ENCODE results near the gene CCSER2. TPM values are rescaled to one million over a fixed set of nuclear protein-coding genes. Genes with fewer than 3 reads are reported as not detected.
A peak's percentile ranks its signal among the peaks of the same experiment; 100 is the strongest.

Gene CCSER2
- total RNA-seq, 2 experiments from 2014 or later, result 80.2 to 87.9 TPM

DNA sequence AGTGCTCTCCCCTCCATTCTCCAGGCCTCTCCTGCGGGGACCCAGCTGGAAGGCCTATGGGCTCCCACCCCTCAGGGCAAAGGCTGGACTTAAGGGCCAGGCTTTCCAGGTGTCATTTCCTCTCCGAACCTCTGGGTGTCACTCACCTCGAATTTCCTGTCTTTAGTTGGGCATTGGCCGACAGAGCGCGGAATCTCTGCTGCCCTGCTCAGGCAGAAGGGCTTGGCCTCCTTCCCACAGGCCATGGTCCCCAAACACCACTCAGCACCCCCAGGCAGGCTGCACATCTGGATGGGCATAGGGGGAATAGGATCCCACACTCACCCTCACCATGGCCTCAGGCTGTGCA, 212.9 kb downstream of the CCSER2 start:
- peaks cover 10% of the 10 kb centered on the region for H3K4me1 Mint-ChIP-seq
- H3K9me3 Mint-ChIP-seq, result no peaks in the 10 kb centered on the region
- H3K27ac Mint-ChIP-seq, result no peak overlapping the region
- peaks cover 16% of the 10 kb centered on the region for H3K27me3 Mint-ChIP-seq
- peak overlapping the region; percentile 25 for H3K4me3 Mint-ChIP-seq
- DNase-seq, result no peak
- ChIA-PET CTCF (interaction anchor here (1.1 to 10.1 kb wide), 4 partner anchors 56 to 403 kb away, joined by 3 to 239 read pairs (median 6); no protein-coding TSS in a partner anchor), POLR2A (no interaction called here)
- H3K36me3 Mint-ChIP-seq (ENCODE audit: low read depth), result no peaks in the 10 kb centered on the region

DNA sequence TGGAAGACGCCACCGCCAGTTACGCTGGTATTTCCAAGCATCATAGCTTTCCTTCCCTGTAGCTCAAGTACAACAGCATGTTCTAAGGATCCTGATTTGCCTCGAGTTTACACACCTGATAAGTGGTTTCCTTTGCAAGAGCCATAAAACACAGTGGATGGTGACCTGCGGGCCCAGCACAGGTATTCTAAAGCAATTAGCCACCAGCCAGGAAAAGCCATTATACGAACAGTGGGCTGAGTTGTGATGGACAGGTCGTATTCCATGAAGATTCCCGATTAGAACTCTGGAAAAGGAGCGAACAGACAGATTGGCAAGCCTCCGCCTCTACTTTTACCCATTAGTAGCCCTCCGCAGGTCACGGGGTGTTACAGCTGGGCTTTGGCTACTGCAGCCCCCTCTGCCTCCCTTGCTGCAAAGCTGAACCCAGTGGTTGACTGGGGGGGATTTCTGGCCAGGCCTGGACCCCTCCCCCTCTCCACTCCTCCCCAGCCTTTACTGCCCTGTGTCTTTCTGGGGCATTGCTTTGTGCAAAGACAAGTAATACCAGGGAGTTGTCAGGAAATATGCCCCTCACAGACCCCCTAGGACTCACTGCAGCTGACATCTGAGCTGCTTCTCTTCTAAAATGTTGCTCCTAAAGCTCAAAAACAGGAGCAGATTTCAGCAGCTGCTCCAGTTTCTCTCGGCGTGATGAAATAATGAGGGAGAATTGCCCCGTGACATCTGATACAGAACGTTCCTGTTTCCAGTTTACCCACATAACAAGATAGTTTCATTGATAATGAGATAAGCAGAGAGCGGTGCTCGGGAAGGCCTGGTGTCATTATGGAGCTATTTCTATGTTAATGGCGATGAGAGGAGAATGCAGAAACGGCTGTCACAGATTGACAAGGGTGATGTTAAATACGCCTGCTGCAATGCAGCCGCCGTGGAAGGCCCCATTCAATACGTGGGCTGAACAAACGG, 214.4 kb downstream of the CCSER2 start:
- H3K36me3 Mint-ChIP-seq (ENCODE audit: low read depth), result no peaks in the 10 kb centered on the region
- DNase-seq, result no peak
- no peaks in the 10 kb centered on the region for H3K9me3 Mint-ChIP-seq
- H3K4me1 Mint-ChIP-seq, result peaks cover 6% of the 10 kb centered on the region
- H3K27ac Mint-ChIP-seq, result no peak overlapping the region
- ChIA-PET CTCF (interaction anchor here (0.6 to 10.1 kb wide), 4 partner anchors 8 to 277 kb away, joined by 3 to 239 read pairs (median 5); no protein-coding TSS in a partner anchor), POLR2A (no interaction called here)
- H3K4me3 Mint-ChIP-seq, result no peak overlapping the region
- H3K27me3 Mint-ChIP-seq, result peaks cover 18% of the 10 kb centered on the region

DNA sequence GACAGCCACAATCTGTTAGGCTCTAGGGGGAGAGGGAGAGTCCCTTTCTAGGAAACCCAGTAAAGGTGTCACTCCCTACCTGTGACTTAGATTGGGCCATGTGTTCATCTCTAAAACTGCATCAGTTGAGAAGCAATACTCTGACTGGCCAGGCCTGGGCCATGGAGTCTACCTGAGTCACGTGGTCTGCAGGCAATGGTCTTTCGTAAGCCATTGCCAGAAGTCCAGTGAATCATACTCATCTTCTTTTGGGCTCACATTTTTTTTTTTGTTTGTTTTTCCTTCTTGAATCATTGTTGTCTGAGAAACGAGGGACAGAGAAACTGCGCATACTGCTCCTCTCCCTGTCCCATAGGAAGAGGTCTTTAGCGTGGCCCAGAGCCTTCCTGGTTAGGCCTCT, 215.6 kb downstream of the CCSER2 start:
- Mint-ChIP-seq H3K27ac (no peak overlapping the region), H3K27me3 (peaks cover 25% of the 10 kb centered on the region), H3K36me3 (ENCODE audit: low read depth) (no peaks in the 10 kb centered on the region), H3K9me3 (no peaks in the 10 kb centered on the region), H3K4me3 (no peak overlapping the region), H3K4me1 (peaks cover 6% of the 10 kb centered on the region)
- ChIA-PET CTCF (interaction anchor here (10.1 kb wide), 1 partner anchor 278 kb away, joined by 239 read pairs; no protein-coding TSS in a partner anchor), POLR2A (no interaction called here)
- no peak for DNase-seq

DNA sequence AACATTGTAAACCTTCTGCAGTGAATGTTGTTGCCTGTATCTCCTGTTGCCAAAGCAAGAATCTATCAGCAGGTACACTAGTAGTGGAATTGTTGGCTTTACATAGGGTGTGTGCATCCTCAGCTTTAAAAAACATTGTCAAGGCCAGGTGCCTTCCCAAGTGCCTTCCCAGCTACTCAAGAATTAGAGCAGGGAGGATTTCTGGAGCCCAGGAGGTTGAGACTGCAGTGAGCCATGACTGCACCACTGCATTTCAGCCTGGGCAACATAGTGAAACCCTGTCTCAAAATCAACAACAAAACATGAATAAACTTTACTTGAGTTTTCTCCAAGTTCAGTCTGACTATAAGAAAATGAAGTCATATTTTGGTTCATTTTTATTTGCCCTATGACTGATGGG, 217.3 kb downstream of the CCSER2 start:
- DNase-seq, result no peak
- ChIA-PET POLR2A (no interaction called here), CTCF (no interaction called here)
- no peaks in the 10 kb centered on the region for H3K9me3 Mint-ChIP-seq
- H3K27me3 Mint-ChIP-seq, result peaks cover 24% of the 10 kb centered on the region
- H3K4me1 Mint-ChIP-seq, result peaks cover 4% of the 10 kb centered on the region
- H3K27ac Mint-ChIP-seq, result no peak overlapping the region
- H3K36me3 Mint-ChIP-seq (ENCODE audit: low read depth), result no peaks in the 10 kb centered on the region
- H3K4me3 Mint-ChIP-seq, result no peak overlapping the region

DNA sequence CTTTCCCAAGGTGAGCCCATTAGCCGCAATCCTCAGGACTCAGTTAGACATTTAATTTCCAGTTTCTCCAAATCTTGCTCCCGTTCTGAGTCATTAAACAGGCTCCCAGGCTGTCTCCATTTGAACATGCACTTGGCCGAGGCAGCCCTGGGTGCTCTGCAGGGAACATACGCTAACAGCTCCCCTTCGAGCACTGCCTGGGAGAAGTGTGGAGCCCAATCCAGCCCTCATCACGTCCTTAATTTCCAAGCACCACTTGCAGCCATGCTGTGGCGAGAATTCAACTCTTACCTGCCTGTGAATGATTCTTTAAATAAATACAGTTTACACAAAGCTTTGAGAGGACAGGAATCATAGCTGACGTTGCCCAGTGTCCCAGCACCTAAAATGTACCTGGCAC, 218.2 kb downstream of the CCSER2 start:
- POLR2A ChIA-PET, result no interaction called here
- H3K27me3 Mint-ChIP-seq, result peaks cover 22% of the 10 kb centered on the region
- no peaks in the 10 kb centered on the region for H3K36me3 Mint-ChIP-seq (ENCODE audit: low read depth)
- DNase-seq, result no peak
- no peak overlapping the region for H3K27ac Mint-ChIP-seq
- no peak overlapping the region for H3K4me3 Mint-ChIP-seq
- H3K9me3 Mint-ChIP-seq, result no peaks in the 10 kb centered on the region
- CTCF ChIA-PET, result no interaction called here
- no peaks in the 10 kb centered on the region for H3K4me1 Mint-ChIP-seq

DNA sequence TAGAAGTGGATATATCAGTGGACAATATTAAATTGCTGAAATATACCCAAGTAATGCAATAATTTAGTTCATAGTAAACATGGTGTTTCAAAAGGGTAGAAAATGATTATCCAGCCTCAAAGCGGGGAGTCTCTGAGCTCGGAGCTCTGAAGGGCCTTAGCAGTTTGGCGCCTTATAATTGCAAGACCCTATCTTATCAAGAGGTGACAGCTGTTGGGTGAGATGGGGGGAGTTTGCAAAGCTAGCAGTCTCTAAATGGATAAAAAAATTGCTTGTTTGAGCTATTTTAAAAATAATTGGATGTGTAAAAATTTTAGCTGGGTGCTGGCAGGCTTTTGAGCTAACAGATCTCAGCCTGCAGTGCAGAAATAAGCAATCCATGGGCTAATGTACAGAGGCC, 219.2 kb downstream of the CCSER2 start:
- ChIA-PET CTCF (interaction anchor here (0.6 to 1.3 kb wide), 3 partner anchors 10 to 280 kb away, joined by 3 to 4 read pairs (median 3); no protein-coding TSS in a partner anchor), POLR2A (no interaction called here)
- H3K4me3 Mint-ChIP-seq, result no peak overlapping the region
- peaks cover 15% of the 10 kb centered on the region for H3K27me3 Mint-ChIP-seq
- H3K27ac Mint-ChIP-seq, result no peak overlapping the region
- H3K36me3 Mint-ChIP-seq (ENCODE audit: low read depth), result no peaks in the 10 kb centered on the region
- DNase-seq, result no peak
- no peaks in the 10 kb centered on the region for H3K4me1 Mint-ChIP-seq
- H3K9me3 Mint-ChIP-seq, result no peaks in the 10 kb centered on the region

DNA sequence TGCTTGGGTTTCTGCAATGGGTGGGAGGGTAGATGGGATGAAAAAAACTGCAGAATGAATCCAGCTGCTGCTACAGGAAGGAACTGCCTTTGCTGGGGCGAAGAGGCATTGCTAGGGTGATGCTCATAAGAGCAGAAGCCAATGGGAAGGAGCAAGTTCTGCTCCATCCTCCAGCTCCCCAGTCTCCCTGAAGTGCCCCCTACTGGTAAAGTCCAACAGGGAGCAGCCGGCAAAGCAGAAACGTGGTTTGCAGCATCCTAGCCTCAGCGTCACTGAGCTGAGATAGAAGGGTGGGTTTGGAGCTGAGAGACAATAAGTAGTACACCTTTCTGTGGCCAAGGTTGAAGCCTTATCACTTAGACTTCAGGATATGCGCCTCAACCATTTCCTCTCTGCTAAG, 220.5 kb downstream of the CCSER2 start:
- Mint-ChIP-seq H3K27ac (no peak overlapping the region), H3K4me3 (no peak overlapping the region), H3K36me3 (ENCODE audit: low read depth) (no peaks in the 10 kb centered on the region), H3K27me3 (peaks cover 15% of the 10 kb centered on the region), H3K4me1 (no peaks in the 10 kb centered on the region), H3K9me3 (no peaks in the 10 kb centered on the region)
- CTCF ChIA-PET, result interaction anchor here (0.8 to 4.4 kb wide), 6 partner anchors 9 to 293 kb away, joined by 3 to 21 read pairs (median 4); no protein-coding TSS in a partner anchor
- no peak for DNase-seq
- POLR2A ChIA-PET, result no interaction called here

DNA sequence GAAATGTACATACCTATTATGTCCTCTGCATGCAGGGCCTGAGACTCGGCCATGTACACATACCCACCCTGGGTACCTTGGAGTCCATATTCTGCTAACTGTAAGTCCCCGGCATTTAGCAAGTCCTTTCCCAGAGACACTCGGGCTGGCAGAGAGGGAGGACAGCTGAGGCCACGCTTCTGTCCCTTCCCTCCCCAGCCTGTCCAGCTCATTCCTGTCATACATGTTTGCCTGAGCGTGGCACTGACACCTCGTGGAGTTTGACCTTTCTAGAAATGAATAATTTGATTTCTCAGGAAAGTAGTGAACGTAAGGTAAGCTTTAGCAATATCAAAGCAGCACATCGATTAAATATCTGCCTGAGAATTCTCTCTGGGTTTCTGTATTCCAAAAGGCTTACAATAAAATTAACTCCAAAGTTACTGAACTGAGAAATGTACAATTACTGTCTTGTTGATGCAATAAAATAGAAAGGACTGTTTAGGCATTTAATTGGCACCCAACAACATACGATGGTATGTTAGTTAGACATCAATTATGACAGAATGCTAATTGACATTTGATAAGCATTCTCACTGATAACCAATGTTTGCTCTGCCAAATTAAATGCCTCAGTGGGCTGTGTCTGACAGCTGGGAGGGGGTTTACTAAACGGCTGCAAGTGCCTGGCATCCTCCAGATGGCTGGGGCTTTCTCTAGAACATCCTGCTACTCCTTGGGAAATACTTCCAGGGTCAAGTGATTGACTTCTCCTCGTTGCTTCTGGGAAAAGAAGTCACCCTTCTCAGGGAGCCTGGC, 221.2 kb downstream of the CCSER2 start:
- ChIA-PET CTCF (interaction anchor here (0.8 to 4.4 kb wide), 7 partner anchors 8 to 293 kb away, joined by 3 to 21 read pairs (median 4); no protein-coding TSS in a partner anchor), POLR2A (no interaction called here)
- DNase-seq, result no peak
- Mint-ChIP-seq H3K27ac (no peak overlapping the region), H3K4me1 (no peaks in the 10 kb centered on the region), H3K36me3 (ENCODE audit: low read depth) (no peaks in the 10 kb centered on the region), H3K9me3 (no peaks in the 10 kb centered on the region), H3K27me3 (peaks cover 15% of the 10 kb centered on the region), H3K4me3 (no peak overlapping the region)

DNA sequence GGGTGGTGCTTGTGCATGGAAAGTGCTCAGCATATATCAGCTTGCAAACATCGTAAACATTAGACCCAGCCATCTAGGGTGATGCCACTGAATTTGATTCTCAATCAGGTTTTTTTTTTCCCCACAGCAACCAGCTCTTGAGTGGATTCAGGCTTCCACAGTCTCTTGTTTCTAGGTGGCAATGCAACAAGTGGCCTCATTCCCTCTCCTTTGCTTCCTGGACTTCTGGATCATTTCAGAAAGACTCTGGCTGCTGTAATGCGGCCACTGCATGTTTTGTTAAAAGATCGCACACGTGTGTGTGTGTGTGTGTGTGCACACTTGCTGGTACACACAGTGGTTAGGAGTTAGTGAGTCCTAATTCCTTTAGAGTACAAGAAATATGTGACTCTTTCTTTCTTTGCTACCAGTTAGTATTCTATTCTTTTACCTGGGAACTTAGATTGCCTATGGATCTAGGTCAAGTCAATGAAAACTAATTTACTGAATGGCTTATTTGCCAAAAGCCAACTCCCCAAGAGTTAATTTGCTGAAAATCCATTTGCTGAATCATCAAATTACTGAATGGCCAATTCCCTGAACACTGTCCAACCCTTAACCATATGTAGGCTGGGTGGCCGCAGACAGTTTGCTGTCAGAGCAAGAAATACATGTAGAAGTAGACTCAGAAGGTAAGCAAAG, 222.5 kb downstream of the CCSER2 start:
- H3K27ac Mint-ChIP-seq, result no peak overlapping the region
- H3K9me3 Mint-ChIP-seq, result no peaks in the 10 kb centered on the region
- H3K27me3 Mint-ChIP-seq, result peaks cover 17% of the 10 kb centered on the region
- ChIA-PET POLR2A (interaction anchor here (0.6 kb wide), 1 partner anchor 173 kb away, joined by 3 read pairs; no protein-coding TSS in a partner anchor), CTCF (interaction anchor here (0.8 to 4.4 kb wide), 4 partner anchors 9 to 283 kb away, joined by 4 to 21 read pairs (median 13); no protein-coding TSS in a partner anchor)
- no peaks in the 10 kb centered on the region for H3K36me3 Mint-ChIP-seq (ENCODE audit: low read depth)
- no peak overlapping the region for H3K4me3 Mint-ChIP-seq
- DNase-seq, result no peak
- H3K4me1 Mint-ChIP-seq, result no peaks in the 10 kb centered on the region

DNA sequence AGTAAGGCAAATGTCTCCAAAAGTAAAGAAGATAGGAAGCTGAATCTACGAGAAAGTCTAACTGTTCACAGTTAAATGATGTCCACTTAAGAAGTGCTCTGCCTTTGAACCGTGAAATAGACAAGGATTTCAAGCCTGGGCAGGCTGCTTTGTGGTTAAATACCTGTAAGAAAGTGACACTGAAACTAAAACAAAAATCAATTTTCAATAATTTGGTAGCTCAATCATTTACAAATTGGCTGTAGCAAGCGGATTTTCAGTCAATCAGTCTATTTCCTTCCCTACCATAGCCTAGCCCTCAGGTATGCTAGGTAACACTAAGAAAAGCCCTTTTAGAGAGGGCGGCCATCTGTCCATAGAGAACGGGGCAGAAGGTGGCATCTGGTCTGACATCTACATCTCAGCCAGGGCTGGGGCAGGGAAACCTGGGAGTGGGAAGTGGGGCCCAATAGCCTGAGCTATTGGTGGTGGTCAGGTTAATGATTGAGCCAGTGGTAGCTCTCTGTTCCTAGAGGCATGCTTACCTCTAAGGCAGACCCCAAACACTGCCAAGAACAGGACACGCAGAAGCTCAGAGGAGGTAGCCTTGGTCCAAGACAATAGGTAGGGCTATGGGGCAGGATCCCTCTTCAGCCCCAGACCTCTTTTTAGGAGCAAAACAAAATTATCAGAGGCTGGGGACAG, 223.2 kb downstream of the CCSER2 start:
- H3K27ac Mint-ChIP-seq, result no peak overlapping the region
- H3K9me3 Mint-ChIP-seq, result no peaks in the 10 kb centered on the region
- ChIA-PET POLR2A (no interaction called here), CTCF (interaction anchor here (0.8 to 4.4 kb wide), 4 partner anchors 10 to 284 kb away, joined by 4 to 21 read pairs (median 13); no protein-coding TSS in a partner anchor)
- no peak for DNase-seq
- peaks cover 16% of the 10 kb centered on the region for H3K27me3 Mint-ChIP-seq
- no peaks in the 10 kb centered on the region for H3K36me3 Mint-ChIP-seq (ENCODE audit: low read depth)
- no peak overlapping the region for H3K4me3 Mint-ChIP-seq
- no peaks in the 10 kb centered on the region for H3K4me1 Mint-ChIP-seq

DNA sequence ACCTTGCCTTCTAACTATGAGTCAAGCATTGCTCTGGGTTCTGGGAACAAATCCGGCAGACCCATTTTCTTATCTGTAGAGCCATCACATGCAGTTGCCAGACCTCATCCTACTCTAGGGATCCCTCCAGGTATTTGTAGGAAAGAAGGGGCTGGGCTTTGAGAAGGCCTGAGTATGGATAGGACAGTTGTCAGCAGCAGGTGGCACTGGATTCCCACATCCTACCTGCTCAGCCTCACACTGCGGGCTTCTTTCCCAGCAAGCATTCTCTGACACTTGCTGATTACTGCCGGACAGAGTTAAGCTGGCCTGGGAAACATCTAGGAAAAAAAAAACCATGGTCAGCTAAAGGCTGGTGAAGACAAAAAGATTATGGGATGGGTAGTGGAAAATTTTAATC, 224.1 kb downstream of the CCSER2 start:
- no peak for DNase-seq
- POLR2A ChIA-PET, result no interaction called here
- Mint-ChIP-seq H3K27ac (no peak overlapping the region), H3K4me1 (no peaks in the 10 kb centered on the region), H3K36me3 (ENCODE audit: low read depth) (no peaks in the 10 kb centered on the region), H3K4me3 (no peak overlapping the region), H3K9me3 (no peaks in the 10 kb centered on the region), H3K27me3 (peaks cover 15% of the 10 kb centered on the region)
- CTCF ChIA-PET, result interaction anchor here (4.4 kb wide), 1 partner anchor 15 kb away, joined by 21 read pairs; no protein-coding TSS in a partner anchor

DNA sequence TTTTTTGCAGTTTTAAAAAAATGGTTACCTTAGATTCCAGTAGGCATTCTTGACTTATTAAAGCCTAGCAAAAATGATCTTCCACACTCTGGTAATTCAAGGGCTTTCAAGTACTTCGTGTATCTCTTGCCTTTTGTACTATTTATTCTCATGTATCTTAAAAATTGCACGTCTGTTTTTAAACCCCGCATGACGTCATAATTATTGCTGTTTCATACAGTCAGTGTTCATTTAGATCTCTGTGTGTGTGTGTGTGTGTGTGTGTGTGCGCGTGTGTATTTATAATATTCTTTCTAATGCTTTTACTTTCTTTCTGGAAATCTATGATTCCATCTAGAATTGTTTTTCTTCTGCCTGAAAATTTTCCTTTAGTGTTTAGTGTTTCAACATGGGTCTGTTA, 234.2 kb downstream of the CCSER2 start:
- no peak for DNase-seq
- no peak overlapping the region for H3K27ac Mint-ChIP-seq
- H3K4me1 Mint-ChIP-seq, result no peaks in the 10 kb centered on the region
- no peaks in the 10 kb centered on the region for H3K9me3 Mint-ChIP-seq
- POLR2A ChIA-PET, result no interaction called here
- CTCF ChIA-PET, result no interaction called here
- H3K27me3 Mint-ChIP-seq, result peaks cover 18% of the 10 kb centered on the region
- no peak overlapping the region for H3K4me3 Mint-ChIP-seq
- no peaks in the 10 kb centered on the region for H3K36me3 Mint-ChIP-seq (ENCODE audit: low read depth)
